AG09309 (cell line): Measurements from ENCODE around the gene HSPG2.
"Not testable (repeated sequence)": the region's sequence is repeated elsewhere in the genome, so short reads cannot be mapped to it uniquely, and the experiment has no call there.

Experiments used
- DNase-seq: peaks from one replicate; pipeline ENCODE4 v3.0.0-alpha.2; 2010; ENCODE audit warnings: low read depth
- H3K4me3 ChIP-seq: 2 replicates; pipeline ENCODE4 v1.5.1; 2011; ENCODE audit warnings: mild to moderate bottlenecking, low read depth, low read length, moderate library complexity; ENCODE audit not compliant: control insufficient read depth
- CTCF ChIP-seq: IDR thresholded peaks from 2 replicates; pipeline ENCODE4 v1.5.1; 2011; ENCODE audit warnings: mild to moderate bottlenecking, low read depth, low read length, inconsistent platforms; ENCODE audit not compliant: insufficient read depth, control insufficient read depth; ENCODE audit errors: missing control alignments

The HSPG2 gene

DNA sequence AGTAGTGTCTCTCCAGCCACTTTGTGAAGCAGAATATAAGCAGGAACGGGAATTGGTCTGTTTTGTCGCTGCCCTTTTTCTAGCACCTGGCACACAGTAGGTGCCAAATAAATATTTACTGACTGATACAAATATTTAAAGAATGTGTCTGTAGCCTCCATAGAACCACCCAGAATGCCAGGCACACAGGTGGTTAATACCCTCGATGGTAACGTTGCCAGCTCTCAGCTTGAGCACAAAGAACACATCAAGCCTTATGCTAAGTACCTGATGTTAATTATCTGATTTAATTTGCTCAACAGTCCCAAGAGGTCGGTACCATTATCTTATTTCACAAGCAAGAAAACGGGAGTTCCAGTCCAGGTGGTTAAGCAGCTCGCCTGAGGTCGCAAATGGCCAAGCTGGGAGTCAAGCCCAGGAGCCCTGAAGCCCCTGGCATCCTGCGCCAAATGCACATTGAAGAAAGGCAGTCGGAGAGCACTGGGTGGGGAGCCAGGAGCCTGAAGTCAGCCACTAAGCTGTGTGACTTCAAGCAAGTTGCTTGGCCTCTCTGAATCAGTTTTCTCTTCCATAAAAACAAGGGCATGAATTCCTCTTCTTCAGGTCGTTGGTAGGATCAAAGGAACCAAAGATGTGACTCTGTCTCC is 26.4 kb downstream of the HSPG2 start:
- TF ChIP-seq CTCF, result no peak
- no peak for DNase-seq
- no peak overlapping the region for H3K4me3 ChIP-seq

DNA sequence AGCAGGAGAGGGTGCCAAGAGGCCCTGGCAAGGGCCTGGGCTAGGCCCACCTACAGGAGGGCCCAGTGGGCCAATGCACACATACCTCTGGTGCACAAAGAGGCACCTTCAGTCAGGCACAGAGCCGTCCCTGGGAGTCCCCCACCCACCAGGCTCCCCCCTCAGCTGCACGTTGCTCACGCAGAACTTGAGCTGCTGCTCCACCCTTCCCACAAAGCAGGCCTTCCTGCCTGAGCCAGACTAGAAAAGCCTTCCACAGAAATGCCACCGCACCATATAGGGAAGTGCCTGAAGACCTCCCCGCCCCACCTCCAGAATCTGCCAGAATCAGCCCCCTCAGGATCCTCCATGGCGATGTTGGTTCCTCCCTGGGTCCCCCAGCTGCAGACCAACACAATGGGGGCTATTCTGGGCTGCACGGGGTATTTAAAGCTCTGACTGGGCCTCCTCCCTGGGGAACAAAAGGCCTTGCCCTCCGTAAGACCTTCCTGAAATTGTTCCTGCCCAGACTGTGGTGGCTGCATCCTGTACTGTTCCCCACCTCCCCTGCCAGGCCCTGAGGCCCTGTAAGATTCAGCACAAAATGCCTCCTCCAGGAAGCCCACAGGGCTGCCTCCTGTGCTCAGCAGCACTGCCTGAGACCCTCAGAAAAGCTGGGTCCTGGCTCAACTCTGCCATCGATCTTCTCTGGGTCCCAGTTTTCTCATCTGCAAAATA is 27.2 kb downstream of the HSPG2 start:
- TF ChIP-seq CTCF, result no peak
- no peak for DNase-seq

GRCh38 chr1:21909286-21909759 is 27.8 kb downstream of the HSPG2 start:
- H3K4me3 ChIP-seq, result no peak overlapping the region
- no peak for DNase-seq
- no peak for TF ChIP-seq CTCF

More for the DNA sequence above, 27.2 kb downstream of the HSPG2 start:
- H3K4me3 ChIP-seq, result no peak overlapping the region

DNA sequence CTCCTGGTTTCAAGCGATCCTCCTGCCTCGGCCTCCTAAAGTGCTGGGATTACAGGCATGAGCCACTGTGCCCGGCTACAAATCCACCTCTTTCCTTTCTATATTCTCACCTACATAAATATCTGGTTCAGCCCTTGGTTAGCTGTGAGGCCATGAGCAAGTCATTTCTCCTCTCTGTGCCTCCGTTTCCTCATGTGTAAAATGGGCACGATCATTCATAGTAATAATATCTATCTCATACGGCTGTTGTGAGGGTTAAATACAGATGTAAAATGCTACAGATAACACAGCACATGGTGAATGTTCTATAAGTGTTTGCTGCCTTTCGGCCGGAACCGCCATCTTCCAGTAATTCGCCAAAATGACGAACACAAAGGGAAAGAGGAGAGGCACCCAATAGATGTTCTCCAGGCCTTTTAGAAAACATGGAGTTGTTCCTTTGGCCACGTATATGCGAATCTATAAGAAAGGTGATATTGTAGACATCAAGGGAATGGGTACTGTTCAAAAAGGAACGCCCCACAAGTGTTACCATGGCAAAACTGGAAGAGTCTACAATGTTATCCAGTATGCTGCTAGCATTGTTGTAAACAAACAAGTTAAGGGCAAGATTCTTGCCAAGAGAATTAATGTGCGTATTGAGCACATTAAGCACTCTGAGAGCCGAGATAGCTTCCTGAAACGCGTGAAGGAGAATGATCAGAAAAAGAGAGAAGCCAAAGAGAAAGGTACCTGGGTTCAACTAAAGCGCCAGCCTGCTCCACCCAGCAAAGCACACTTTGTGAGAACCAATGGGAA is 29.2 kb downstream of the HSPG2 start:
- not testable (repeated sequence) for H3K4me3 ChIP-seq, DNase-seq

DNA sequence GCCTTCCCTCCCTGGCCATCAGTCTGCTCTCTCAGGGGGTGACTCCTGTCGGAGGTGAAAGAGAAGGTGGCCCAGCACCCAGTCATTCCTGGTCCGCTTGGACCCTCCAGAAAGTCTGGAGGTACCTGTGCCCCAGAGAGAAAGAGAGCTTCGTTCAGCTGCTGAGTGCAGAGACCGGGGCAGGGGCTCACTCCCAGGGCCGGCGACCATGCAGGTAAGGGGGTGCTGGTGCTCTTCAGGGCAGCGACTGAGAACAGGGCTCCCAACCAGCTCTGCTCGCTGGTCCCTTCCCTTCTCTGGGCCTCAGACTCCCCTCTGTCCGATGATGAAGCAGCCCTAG is 30.1 kb downstream of the HSPG2 start:
- no peak overlapping the region for H3K4me3 ChIP-seq
- no peak for TF ChIP-seq CTCF
- no peak for DNase-seq

- TF ChIP-seq CTCF, result no peak
- H3K4me3 ChIP-seq, result no peak overlapping the region
- no peak for DNase-seq
Measured at GRCh38 chr1:21906173-21907078, 30.7 kb downstream of the HSPG2 start.
